K562 (cell line): ENCODE results near the gene SLC29A3. TPM values are rescaled to one million over a fixed set of nuclear protein-coding genes. Genes with fewer than 3 reads are reported as not detected.

Source experiments
- CXXC5 ChIP-seq: fragments of 250-450 bp; sonication (Bioruptor Pico); IDR thresholded peaks from 2 replicates; pipeline ENCODE4 v1.8.0; 2022; ENCODE audit warnings: inconsistent platforms, mild to moderate bottlenecking, moderate library complexity
- JUND ChIP-seq, 2 experiments: IDR thresholded peaks; 2 replicates in 1 of 2; 3 replicates in 1 of 2; pipeline ENCODE4 v1.6.1; 2011; ENCODE audit warnings: borderline replicate concordance in 2 of 2, low read depth in 2 of 2, low read length in 2 of 2, improper control_type of control experiment in 1 of 2, missing biosample characterization in 1 of 2, missing genetic modification characterization in 1 of 2, missing genetic modification reagents in 1 of 2
- MAX ChIP-seq: sonication (generic); formaldehyde crosslinking; IDR thresholded peaks from 2 replicates; pipeline ENCODE4 v1.9.0; 2022; ENCODE audit warnings: mild to moderate bottlenecking, missing genetic modification reagents
- MTA1 ChIP-seq: fragments of 450-650 bp; IDR thresholded peaks from 2 replicates; pipeline ENCODE4 v1.6.1; 2017; ENCODE audit warnings: borderline replicate concordance
- RCOR1 ChIP-seq, 2 experiments: IDR thresholded peaks; 2 replicates each; pipeline ENCODE4 v1.6.1; 2012; ENCODE audit warnings: low read depth in 2 of 2, low read length in 2 of 2, borderline replicate concordance in 1 of 2, improper control_type of control experiment in 1 of 2
- SOX6 ChIP-seq: fragments of 450-650 bp; IDR thresholded peaks from 2 replicates; pipeline ENCODE4 v1.6.1; 2014; ENCODE audit warnings: mild to moderate bottlenecking
- USF2 ChIP-seq: sonication (generic); formaldehyde crosslinking; IDR thresholded peaks from 2 replicates; pipeline ENCODE4 v1.5.0; 2020; ENCODE audit warnings: missing genetic modification reagents
- ZNF263 ChIP-seq: sonication (generic); formaldehyde crosslinking; IDR thresholded peaks from 2 replicates; pipeline ENCODE4 v1.8.0; 2022; ENCODE audit warnings: mild to moderate bottlenecking, missing genetic modification reagents, borderline replicate concordance
- polyA plus RNA-seq, 8 experiments: library from polyadenylated mRNA; depleted of rRNA in 4 of 8; stranded (reverse) in 5 of 8; unstranded in 3 of 8; fragments of >200 nt; fragmentation: Nextera tagmentation in 2 of 8; fragmentation: Illumina TruSeq in 1 of 8; extraction: Ambion mirVana in 2 of 8; extraction: Trizol in 1 of 8; gene quantifications; 2 replicates each; pipeline versions ENCODE4 v1.2.1 to v1.2.3, GENCODE V29; 2011 to 2014; ENCODE audit warnings: inconsistent platforms in 1 of 8, missing spikeins in 1 of 8
- total RNA-seq, 7 experiments: library from RNA; depleted of rRNA in 6 of 7; stranded (reverse); fragments of >200 nt in 6 of 7; fragmentation: Illumina TruSeq in 2 of 7; extraction: Trizol in 2 of 7; gene quantifications; 2 replicates each; pipeline versions ENCODE4 v1.2.1 to v1.2.3, GENCODE V29; 2011 to 2021; ENCODE audit warnings: low replicate concordance in 1 of 7
- TF ChIP-seq, protein P1 (sequence below): sonication (generic); formaldehyde crosslinking; IDR thresholded peaks from 2 replicates; pipeline ENCODE4 v1.8.0; 2022; ENCODE audit warnings: mild to moderate bottlenecking, missing genetic modification reagents
- TF ChIP-seq, protein P2 (sequence below): sonication (generic); formaldehyde crosslinking; IDR thresholded peaks from 2 replicates; pipeline ENCODE4 v1.9.0; 2022; ENCODE audit warnings: mild to moderate bottlenecking, missing genetic modification reagents

The SLC29A3 gene
- total and polyA plus RNA-seq, 9 of the 15 experiments (the other 6 are each of a cell fraction or from before 2014, with no cell fraction given): 2.1 to 10.7 (median 4.6) TPM

DNA sequence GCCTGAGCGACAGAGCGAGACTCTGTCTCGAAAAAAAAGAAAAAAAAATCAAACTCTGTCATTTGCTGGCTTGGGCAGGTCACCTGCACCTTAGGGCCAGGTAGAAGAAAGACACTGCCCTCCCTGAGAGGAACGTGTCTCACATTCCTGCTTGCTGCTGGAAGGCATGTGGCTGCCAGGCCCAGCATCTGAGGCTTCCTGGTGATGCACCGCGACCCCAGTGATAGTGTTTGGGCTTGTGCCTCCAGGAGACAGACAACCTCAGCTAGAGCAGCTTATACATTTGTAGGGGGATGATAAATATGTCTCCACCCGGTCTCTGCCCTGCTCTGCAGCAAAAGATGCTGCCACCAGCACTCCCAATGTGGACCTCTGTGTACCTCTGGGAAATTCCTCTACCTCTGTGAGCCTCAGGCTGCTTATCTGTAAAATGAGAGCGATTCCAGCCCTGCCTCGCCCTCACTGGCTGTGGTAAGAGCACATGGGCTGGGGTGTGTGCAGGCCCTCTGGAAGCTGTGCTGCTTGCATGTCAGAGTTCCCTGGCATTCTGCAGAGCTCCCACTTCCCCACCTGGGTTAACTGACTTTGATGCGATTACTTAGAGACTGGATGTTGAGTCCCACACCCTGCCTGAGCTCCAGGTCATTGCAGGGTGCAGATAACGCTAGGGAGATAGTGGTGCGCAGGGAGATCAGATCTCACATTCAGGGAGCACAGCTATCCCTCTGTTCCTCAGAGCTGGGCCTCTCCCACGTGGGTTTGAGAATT is 19.9 kb downstream of the SLC29A3 start (continued):
- peak; percentile 59 for TF ChIP-seq CXXC5 (CRISPR knock-in tag)
- 0 out of 2 replicates have a peak, but pooled peaks have one; percentile 27 for TF ChIP-seq SOX6
- peak; percentile 59; the same call in 1 of the 2 replicates for TF ChIP-seq ZNF263 (CRISPR knock-in tag)
- TF ChIP-seq, protein P1, sequence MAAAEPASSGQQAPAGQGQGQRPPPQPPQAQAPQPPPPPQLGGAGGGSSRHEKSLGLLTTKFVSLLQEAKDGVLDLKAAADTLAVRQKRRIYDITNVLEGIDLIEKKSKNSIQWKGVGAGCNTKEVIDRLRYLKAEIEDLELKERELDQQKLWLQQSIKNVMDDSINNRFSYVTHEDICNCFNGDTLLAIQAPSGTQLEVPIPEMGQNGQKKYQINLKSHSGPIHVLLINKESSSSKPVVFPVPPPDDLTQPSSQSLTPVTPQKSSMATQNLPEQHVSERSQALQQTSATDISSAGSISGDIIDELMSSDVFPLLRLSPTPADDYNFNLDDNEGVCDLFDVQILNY (CRISPR knock-in tag): no peak
- TF ChIP-seq, protein P2, sequence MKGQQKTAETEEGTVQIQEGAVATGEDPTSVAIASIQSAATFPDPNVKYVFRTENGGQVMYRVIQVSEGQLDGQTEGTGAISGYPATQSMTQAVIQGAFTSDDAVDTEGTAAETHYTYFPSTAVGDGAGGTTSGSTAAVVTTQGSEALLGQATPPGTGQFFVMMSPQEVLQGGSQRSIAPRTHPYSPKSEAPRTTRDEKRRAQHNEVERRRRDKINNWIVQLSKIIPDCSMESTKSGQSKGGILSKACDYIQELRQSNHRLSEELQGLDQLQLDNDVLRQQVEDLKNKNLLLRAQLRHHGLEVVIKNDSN (CRISPR knock-in tag): peak; percentile 45
- peak; percentile 25; the same call in 1 of the 2 replicates for TF ChIP-seq MAX (CRISPR knock-in tag)
- TF ChIP-seq USF2: 0 out of 2 replicates have a peak, but pooled peaks have one; percentile 19
- TF ChIP-seq RCOR1 (IDR thresholded peaks at IDR 0.05; ENCODE audit: borderline replicate concordance in 1 of 2, low read depth in 2 of 2, low read length in 2 of 2): peak in 1 of 2 experiments; percentile 45; a peak in 1 of 4 replicates
- TF ChIP-seq JUND (IDR thresholded peaks at IDR 0.05; ENCODE audit: borderline replicate concordance, low read depth, low read length): no peak
- TF ChIP-seq JUND (tag; IDR thresholded peaks at IDR 0.05; ENCODE audit: borderline replicate concordance, low read depth, low read length): peak; percentile 36; the same call in 1 of the 3 replicates
- TF ChIP-seq MTA1: peak; percentile 24; the same call in 1 of the 2 replicates
